K562 treated with DMSO at 1 percent for 24 hours (cell line): ENCODE data around the gene CUL2. TPM values are rescaled to one million over a fixed set of nuclear protein-coding genes. Genes with fewer than 3 reads are reported as not detected.

Source experiments
- total RNA-seq: library from RNA; unstranded; fragments of 300-600 nt; gene quantifications from 2 replicates; pipeline ENCODE4 v1.2.3, GENCODE V29; 2022; ENCODE audit warnings: low read depth; ENCODE audit not compliant: insufficient read depth

Gene CUL2
- 15.1 and 21.3 TPM in 2 replicates for total RNA-seq

GRCh38 chr10:35090162-35090954 is at the start of gene CUL2:
Gene CUL2, minus strand, starts transcription at chr10:35090341. Its CDS starts 19,024 bp downstream, at chr10:35071317.

GRCh38 chr10:35126530-35127288 is 36.6 kb upstream of the CUL2 start, which contains the start of gene CREM:
Gene CREM, plus strand, starts transcription at chr10:35126846. Its CDS starts 10,990 bp downstream, at chr10:35137836.

Other genes starting within 250 kb of the CUL2 start
- gene CREM, start 36.5 kb upstream of the CUL2 start, total RNA-seq, result 52.7 and 56.5 TPM in 2 replicates
- gene CCNY, start 246.2 kb upstream of the CUL2 start, total RNA-seq, result 42.2 and 48.7 TPM in 2 replicates